Activated T-helper 2 cell treated with anti-CD3 and anti-CD28 coated beads, Interferon-gamma antibody, Interleukin-2, Interleukin-4, amounts not matched to agents 10 μg/mL and 5 μg/mL and 100 μg/mL, durations not matched to agents 14 hours and 24 hours and 36 hours (primary cell): ENCODE measurements around the gene DEFB131A. TPM values are rescaled to one million over a fixed set of nuclear protein-coding genes. Genes with fewer than 3 reads are reported as not detected.
"Not testable (repeated sequence)": the region's sequence is repeated elsewhere in the genome, so short reads cannot be mapped to it uniquely, and the experiment has no call there.

Experiments
- DNase-seq: peaks from one replicate; pipeline ENCODE4 v3.0.0; 2021; ENCODE audit warnings: low spot score
- H3K27ac Mint-ChIP-seq: one replicate; pipeline ENCODE4 v1.8.0; 2021; ENCODE audit warnings: mixed read lengths
- H3K27me3 Mint-ChIP-seq: one replicate; pipeline ENCODE4 v1.8.0; 2021; ENCODE audit warnings: low read depth, mixed read lengths
- H3K36me3 Mint-ChIP-seq: one replicate; pipeline ENCODE4 v1.8.0; 2021; ENCODE audit warnings: low read depth, mixed read lengths
- H3K4me1 Mint-ChIP-seq: one replicate; pipeline ENCODE4 v1.8.0; 2021; ENCODE audit warnings: low read depth, mixed read lengths
- H3K4me3 Mint-ChIP-seq: one replicate; pipeline ENCODE4 v1.8.0; 2021; ENCODE audit warnings: low read depth, mild to moderate bottlenecking, moderate library complexity, mixed read lengths
- H3K9me3 Mint-ChIP-seq: one replicate; pipeline ENCODE4 v1.8.0; 2021; ENCODE audit warnings: mixed read lengths
- intact Hi-C: fragments of 100-400 bp; cut with micrococcal nuclease; formaldehyde crosslinking; loops from one replicate; pipeline ENCODE4 v1.15.1; 2023
- total RNA-seq: library from RNA; stranded (reverse); gene quantifications from 2 replicates; pipeline ENCODE4 v1.2.3, GENCODE V29; 2022

Gene DEFB131A
- total RNA-seq, 1 donor from 2014 or later, result not detected

DNA sequence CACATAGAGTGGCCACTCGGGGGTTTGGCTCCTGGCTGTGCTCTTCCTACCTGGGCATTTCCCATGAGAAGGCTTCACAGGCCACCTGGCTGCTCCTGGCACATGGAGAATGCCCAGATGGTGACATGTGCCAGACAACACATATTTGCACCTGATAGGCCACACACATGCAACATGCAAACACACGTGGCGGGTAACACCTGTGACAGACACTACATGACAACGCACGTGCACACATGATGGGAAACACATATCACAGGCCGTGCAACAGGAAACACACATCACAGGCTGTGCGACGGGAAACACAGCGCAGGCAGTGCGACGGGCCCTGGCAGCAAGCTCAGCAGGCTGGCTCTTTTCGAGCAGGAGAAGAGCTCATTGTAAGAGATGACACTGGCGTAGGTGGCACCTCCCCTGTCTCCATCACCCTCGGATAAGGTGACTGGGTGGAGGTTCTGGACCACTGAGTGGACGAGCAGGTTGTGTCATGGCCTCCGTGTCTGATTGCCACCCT, 55.8 kb downstream of the DEFB131A start:
- peaks cover 13% of the 10 kb centered on the region for H3K27me3 Mint-ChIP-seq
- intact Hi-C loops, H3K9me3 Mint-ChIP-seq, H3K27ac Mint-ChIP-seq, H3K36me3 Mint-ChIP-seq, H3K4me3 Mint-ChIP-seq, DNase-seq, H3K4me1 Mint-ChIP-seq: not testable (repeated sequence)

Other genes with a start within 250 kb of the DEFB131A start
- not detected in 2 replicates for gene USP17L10, start 233.8 kb upstream of the DEFB131A start, total RNA-seq
- 0.25 TPM in 1 of 2 replicates, not detected in the other for gene USP17L11, start 229.0 kb upstream of the DEFB131A start, total RNA-seq
- gene USP17L12, start 224.3 kb upstream of the DEFB131A start, total RNA-seq, result not detected in 2 replicates
- not detected in 2 replicates for gene USP17L13, start 219.5 kb upstream of the DEFB131A start, total RNA-seq
- gene USP17L15, start 210.0 kb upstream of the DEFB131A start, total RNA-seq, result not detected in 2 replicates
- gene USP17L17, start 200.5 kb upstream of the DEFB131A start, total RNA-seq, result not detected in 2 replicates
- gene USP17L18, start 195.8 kb upstream of the DEFB131A start, total RNA-seq, result not detected in 2 replicates
- gene USP17L19, start 191.0 kb upstream of the DEFB131A start, total RNA-seq, result not detected in 2 replicates
- not detected in 2 replicates for gene USP17L20, start 186.3 kb upstream of the DEFB131A start, total RNA-seq
- gene USP17L21, start 181.5 kb upstream of the DEFB131A start, total RNA-seq, result not detected in 2 replicates
- gene USP17L22, start 176.8 kb upstream of the DEFB131A start, total RNA-seq, result not detected in 2 replicates
- gene USP17L24, start 119.2 kb upstream of the DEFB131A start, total RNA-seq, result not detected in 2 replicates
- gene USP17L25, start 114.5 kb upstream of the DEFB131A start, total RNA-seq, result not detected in 2 replicates
- gene USP17L26, start 109.8 kb upstream of the DEFB131A start, total RNA-seq, result not detected in 2 replicates
- not detected in 2 replicates for gene USP17L5, start 105.0 kb upstream of the DEFB131A start, total RNA-seq
- gene USP17L27, start 100.3 kb upstream of the DEFB131A start, total RNA-seq, result not detected in 2 replicates
- gene USP17L28, start 95.5 kb upstream of the DEFB131A start, total RNA-seq, result not detected in 2 replicates
- not detected in 2 replicates for gene USP17L29, start 90.8 kb upstream of the DEFB131A start, total RNA-seq
- gene USP17L30, start 81.3 kb upstream of the DEFB131A start, total RNA-seq, result not detected in 2 replicates